Stimulated activated CD4-positive, alpha-beta T cell treated with anti-CD3 and anti-CD28 coated beads, TNF-alpha, amount 100 ng/mL, for 48 hours (primary cell): ENCODE measurements around the gene ECM2.
"Not testable (repeated sequence)": the region's sequence is repeated elsewhere in the genome, so short reads cannot be mapped to it uniquely, and the experiment has no call there.

Experiments used
- DNase-seq, 3 donors: peaks; one replicate each; pipeline ENCODE4 v3.0.0-alpha.2; 2020; ENCODE audit warnings: low read depth in 3 of 3

Gene ECM2

GRCh38 chr9:92535940-92536850 is at the start of gene ECM2:
ECM2 (minus strand) TSS chr9:92535990; CDS start chr9:92522866, 13,124 bp downstream.
- no peak for DNase-seq

GRCh38 chr9:92576175-92576574 is 40.4 kb upstream of the ECM2 start:
- no peak for DNase-seq

- not testable (repeated sequence) for DNase-seq
These were observed 37.8 kb upstream of the ECM2 start for GRCh38 chr9:92573612-92574011.

- not testable (repeated sequence) for DNase-seq
These were observed 36.1 kb upstream of the ECM2 start for GRCh38 chr9:92571871-92572270.

- no peak for DNase-seq
These were observed 29.2 kb upstream of the ECM2 start for GRCh38 chr9:92564982-92565381.

GRCh38 chr9:92564504-92564903 is 28.7 kb upstream of the ECM2 start:
- DNase-seq: no peak

- no peak for DNase-seq
These were observed 27.6 kb upstream of the ECM2 start for GRCh38 chr9:92563116-92564100.

GRCh38 chr9:92562461-92562967 is 26.7 kb upstream of the ECM2 start:
- no peak for DNase-seq

- no peak for DNase-seq
These were observed 25.9 kb upstream of the ECM2 start for GRCh38 chr9:92561374-92562330.

GRCh38 chr9:92558612-92559374 is 23.0 kb upstream of the ECM2 start:
- no peak for DNase-seq

GRCh38 chr9:92550765-92551164 is 15.0 kb upstream of the ECM2 start:
- DNase-seq: no peak

- DNase-seq: no peak
These were observed 11.6 kb upstream of the ECM2 start for GRCh38 chr9:92547356-92547755.

GRCh38 chr9:92545002-92545510 is 9.3 kb upstream of the ECM2 start:
- DNase-seq: no peak

- DNase-seq: no peak
These were observed 8.2 kb upstream of the ECM2 start for GRCh38 chr9:92543972-92544371.

- DNase-seq: no peak
These were observed 2.8 kb upstream of the ECM2 start for GRCh38 chr9:92538541-92538940.

- DNase-seq: no peak
These were observed 1.1 kb downstream of the ECM2 start for GRCh38 chr9:92534674-92535073.

- no peak for DNase-seq
These were observed 1.6 kb downstream of the ECM2 start for GRCh38 chr9:92534204-92534603.

GRCh38 chr9:92530893-92531292 is 4.9 kb downstream of the ECM2 start:
- DNase-seq: no peak

- no peak for DNase-seq
These were observed 6.7 kb downstream of the ECM2 start for GRCh38 chr9:92529124-92529523.

GRCh38 chr9:92528522-92528849 is 7.3 kb downstream of the ECM2 start:
- no peak for DNase-seq
